ENCODE measurements around the gene TRMT11.

Gene TRMT11

DNA sequence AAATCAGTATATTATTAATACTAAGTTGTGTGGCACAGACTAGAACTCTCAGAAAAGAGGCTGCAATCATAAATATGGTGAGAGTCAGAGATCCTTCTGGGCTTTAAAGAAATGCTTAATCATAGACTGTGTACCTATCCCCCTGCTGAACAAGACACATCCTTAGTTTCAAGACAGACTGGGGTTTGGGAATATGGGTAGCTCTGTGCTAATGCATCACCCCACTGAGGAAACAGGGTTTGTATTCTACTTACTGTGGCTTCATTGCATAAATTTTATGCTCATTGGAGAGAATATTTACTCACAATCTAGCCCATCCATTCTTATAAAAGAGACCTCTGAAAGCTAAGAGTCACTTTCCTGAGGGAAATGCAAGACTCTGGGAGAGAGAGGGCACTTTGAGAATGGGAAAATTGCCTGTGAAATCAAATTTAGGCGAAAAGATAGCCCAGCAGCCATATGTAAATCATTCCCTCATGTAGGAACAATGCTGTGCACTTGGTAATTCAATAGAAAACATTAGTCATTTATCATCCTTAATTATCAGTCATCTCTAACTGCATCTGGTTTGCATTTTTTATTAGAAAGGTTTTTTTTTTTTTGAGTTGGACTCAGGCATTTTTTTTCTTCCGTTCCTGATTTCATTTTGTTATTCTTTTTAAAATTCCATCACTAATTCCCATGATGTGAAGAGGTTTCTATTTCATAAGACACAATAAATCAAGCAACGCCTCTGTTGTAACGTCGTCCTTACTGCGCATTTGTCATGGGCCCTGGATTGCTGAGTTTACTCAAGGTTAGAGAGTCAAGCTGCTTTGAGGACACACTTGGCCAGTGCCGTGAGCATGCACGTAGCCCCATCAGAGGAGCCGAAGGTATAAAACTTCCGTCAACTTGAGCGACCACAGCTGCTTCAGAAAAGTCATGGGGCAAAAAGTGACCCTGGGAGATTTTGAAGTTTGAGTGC lies 91.8 kb downstream of the TRMT11 start:
- DNase-seq, result no peak

DNA sequence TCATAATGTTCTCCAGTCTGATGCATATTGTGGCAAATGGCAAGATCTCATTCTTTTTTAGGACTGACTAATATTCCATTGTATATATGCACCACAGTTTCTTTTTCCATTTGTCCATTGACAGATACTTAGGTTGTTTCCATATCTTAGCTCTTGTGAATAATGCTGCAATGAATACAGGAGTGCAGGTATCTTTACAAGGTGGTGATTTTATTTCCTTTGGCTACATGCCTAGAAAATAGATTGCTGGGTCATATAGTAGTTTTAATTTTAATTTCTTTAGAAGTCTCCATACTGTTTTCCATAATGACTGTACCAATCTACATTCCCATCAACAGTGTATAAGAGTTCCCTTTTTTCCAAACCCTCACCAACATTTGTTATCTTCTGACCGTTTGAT lies 97.5 kb downstream of the TRMT11 start:
- DNase-seq, result no peak

DNA sequence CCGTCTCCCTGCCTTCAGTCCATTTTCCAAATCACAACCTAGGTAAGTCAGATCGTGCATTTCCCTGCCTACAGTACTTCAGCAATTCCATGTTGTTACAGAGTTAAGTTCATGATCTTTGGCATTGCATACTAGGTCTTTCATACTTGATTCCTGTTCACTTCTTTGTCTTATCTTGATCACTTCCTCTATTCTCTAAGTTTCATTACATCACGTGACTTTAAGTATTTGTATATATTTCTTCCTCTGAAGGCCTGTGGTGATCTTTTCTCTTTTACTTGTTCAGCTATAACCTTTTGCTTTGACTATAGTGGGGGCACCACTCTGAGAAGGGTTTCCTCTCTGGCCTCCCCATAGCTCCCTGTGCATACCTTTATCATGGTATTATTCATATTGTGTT lies 100.2 kb downstream of the TRMT11 start:
- DNase-seq, result no peak

All from NCI-H1417 treated with DMSO at 0.1 percent for 48 hours (cell line).